NOMO-1 (cell line): ENCODE results near the gene GUCA1A.

ENCODE experiments used
- DNase-seq, 2 experiments: peaks; one replicate each; lab custom pipeline; 2025; ENCODE audit not compliant: unreplicated experiment in 2 of 2; lab: John Stamatoyannopoulos, UW

The GUCA1A gene

GRCh38 chr6:42173101-42173500 is at the start of gene GUCA1A:
Gene GUCA1A, plus strand, starts transcription at chr6:42173364. Its CDS starts 250 bp downstream, at chr6:42173614.
- DNase-seq, result no peak

DNA sequence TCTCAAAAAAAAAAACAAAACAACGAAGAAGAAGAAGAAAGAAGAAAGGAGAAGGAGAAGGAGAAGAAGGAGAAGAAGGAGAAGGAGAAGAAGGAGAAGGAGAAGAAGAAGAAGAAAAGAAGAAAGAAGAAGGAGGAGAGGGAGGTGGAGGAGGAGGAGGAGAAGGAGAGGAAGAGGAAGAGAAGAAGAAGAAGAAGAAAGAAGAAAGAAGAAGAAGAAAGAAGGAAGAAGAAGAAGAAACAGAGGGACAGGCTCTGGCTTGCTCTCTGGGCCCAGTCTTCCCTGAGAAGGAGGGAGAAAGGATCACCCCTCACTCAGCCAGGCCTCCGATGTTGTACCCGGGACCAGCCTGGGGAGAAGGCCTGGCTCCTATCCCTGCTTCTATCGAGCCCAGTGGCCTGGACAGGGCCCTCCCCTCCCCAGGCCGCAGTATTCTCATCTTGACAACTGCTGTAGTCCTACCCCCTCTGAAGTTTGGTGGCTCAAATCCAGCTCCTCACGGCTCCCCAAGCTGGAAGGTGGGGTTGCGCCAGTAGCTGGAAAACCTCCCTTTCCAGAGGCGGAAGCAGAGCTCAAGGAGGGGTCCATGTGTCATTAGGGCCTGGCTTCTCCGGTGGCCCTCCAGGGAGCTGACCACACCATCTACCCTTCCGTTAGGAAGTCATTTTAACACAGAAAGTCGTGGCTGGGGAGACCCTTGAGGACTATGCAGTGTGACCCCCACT is 49.6 kb upstream of the GUCA1A start:
- no peak for DNase-seq

- DNase-seq, result no peak
Observed at GRCh38 chr6:42124223-42124836, 48.8 kb upstream of the GUCA1A start.

DNA sequence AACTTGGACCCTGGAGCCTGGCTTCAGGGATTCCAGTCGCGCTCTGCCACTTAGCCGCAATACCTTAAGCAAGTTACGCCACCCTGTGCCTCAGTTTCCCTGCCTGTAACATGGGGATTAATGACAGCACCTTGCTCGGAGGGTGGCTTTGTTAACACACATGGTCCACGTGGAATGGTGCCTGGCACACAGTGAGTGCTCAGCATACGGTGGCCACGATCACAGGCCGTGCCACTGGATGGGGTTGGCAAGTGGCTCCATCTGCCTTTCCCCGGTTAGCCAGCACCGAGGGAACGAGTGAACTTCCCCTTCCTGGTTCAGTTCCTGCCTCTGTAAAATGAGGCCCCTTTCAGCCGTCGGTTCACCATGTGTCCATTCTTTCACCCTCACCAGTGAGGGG is 47.9 kb upstream of the GUCA1A start:
- DNase-seq, result peak; percentile 16 to 24

DNA sequence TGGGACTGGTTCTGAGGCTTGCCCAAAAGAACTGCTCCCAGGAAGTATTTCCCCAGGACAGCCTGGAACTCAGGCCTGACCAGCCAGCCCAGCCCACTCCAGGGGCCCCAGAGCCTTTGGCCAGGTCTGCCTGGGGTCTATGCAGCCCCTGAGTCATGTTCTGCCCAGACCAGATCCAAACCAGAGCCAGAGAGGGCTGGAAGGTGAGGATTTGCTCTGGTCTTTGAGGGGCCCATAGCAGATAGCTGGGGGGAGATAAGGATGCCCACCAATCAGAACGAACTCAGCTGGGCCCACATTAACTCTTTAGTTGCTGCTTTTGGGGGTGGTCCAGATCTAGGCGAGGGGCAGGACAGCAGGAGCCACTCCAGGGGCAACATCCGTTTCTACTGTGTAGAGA is 47.5 kb upstream of the GUCA1A start:
- DNase-seq, result no peak

- DNase-seq, result no peak
Observed at GRCh38 chr6:42128460-42129359, 44.5 kb upstream of the GUCA1A start.

DNA sequence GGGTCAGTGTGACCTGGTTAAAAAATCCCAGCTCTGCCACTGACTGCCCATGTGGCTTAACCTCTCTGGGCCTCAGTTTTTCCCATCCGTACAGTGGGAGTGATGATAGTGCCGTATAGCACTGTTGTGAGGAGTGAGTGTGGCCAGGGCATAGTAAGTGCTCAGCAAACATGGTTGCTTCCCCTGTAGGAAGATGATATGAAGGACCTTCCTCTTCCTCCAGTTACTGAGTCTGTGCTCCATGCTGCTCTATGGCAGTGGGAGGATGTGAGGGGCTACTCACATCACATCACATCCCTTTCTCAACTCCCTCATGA is 43.8 kb upstream of the GUCA1A start:
- no peak for DNase-seq

DNA sequence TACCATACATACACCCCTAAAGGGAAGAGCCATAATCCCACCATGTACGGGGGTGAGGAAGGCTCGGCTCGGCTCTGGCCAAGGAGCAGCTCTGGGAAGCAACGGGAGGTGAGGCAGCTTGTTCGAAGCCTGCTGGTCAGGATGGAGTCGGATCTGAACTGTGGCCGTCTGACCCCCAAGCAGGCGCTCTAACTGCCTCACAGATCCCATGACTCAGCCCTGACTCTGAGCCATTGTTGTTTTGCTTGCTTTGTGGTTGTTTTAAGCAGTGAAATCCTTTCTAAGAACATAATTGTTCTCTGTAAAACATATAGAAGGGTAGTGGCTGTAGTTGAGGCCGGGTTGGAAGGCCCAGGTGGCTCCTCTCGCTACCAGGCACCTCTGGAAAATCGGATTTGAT is 41.6 kb upstream of the GUCA1A start:
- DNase-seq, result no peak

GRCh38 chr6:42133926-42134325 is 39.2 kb upstream of the GUCA1A start:
- DNase-seq, result no peak

DNA sequence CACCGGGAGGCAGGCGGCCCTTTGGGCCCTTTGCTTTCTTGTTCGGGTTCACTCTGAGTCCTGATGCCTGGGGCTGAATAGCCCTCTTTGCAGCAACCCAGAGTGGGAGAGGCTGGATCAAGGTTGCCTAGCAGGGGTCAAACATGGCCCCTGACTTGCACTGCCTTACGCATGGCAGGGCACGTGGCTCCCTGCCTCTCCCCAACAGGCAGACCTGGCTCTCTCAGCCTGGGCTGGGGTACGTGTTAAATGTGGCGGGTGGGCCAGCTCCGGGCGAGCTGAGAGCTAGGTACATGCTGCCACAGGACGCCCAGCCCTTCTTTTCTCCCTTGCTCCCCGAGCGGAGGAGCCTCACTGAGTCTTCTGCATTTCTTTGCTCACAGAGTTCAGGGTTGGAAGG is 38.0 kb upstream of the GUCA1A start:
- no peak for DNase-seq

DNA sequence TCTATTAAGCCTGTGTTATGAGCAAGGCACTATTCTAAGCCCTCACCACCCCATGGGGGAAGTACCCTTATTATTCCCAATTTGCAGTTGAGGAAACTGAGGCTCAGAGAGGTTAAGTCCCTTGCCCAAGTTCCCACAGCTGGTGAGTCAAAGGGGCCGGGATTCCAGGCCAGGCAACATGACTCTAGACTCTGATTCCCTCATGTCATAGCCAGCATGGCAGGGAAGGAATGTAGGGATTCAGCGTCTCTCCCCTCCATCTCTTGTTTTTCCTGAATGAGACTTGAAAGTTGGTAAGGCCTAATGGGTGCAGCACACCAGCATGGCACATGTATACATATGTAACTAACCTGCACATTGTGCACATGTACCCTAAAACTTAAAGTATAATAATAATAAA is 37.4 kb upstream of the GUCA1A start:
- DNase-seq, result no peak

DNA sequence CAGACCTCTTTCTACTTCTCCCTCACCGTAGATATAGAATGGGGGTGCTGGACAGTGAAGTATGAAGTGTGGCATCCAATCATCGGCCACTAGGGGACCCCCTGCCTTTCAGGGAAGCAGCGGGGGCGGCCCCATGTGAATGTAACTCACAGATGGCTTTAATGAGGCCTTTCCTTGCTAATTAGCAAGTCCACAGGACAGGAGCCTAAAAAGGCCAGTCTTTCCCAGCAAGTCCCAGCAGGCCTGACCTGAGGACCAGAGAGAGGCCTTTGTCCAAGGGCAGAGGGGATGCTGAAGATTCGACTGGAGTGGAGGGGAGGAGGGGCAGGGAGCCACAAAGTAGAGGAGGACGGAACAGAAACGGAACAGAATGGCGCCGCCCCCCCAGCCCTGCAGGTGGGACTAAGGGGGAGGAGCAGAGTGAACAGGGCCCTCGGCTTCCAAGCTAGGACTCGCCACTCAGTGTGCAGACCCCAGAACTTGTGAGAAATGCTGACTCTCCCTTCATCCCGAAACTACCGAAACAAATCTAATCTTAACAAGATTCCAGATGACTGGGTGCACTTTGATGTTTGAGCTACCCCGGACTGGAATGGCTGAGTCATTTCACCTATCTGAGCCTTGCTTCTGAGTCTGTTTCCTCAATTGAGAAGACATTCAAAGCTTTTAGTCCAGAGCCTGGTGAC is 36.5 kb upstream of the GUCA1A start:
- DNase-seq, result no peak

DNA sequence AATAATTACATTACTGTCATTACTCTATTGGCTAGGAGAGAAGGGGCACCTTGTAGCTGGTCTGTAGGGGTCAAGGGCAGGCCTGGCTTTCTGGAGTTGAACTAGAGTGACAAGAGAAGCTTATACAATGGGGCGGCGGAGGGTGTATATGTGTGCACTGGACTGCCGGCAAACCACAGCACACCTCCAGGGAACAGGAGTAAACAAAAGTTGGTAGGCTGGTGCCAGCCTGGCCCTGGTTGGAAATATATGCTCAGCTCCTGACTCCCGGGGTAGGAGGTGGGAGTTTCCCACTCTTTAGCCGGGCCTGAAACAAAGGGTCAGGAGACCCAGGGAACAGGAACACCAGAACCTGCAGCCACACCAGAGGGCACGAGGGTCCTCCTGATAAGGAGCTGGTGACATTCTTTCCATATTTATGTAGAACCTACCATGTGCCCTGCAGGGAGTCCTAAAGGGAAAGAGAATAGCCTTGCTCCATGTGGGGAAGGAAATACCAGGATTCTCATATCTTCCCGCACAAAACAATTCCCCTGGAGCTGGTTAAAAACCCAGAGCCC is 35.9 kb upstream of the GUCA1A start:
- DNase-seq, result no peak

DNA sequence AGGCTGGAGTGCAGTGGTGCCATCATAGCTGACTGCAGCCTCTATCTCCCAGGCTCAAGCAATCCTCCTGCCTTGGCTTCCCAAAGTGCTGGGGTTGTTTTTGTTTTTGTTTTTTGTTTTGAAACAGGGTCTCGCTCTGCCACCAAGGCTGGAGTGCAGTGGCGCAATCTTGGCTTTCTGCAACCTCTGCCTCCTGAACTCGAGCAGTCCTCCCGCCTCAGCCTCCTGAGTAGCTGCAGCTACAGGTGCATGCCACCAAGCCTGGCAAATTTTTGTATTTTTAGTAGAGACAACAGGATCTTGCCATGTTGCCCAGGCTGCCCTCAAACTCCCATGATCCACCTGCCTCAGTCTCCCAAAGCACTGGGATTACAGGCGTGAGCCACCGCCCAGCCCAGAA is 35.0 kb upstream of the GUCA1A start:
- DNase-seq, result no peak

- DNase-seq, result no peak
Observed at GRCh38 chr6:42138630-42139619, 34.2 kb upstream of the GUCA1A start.

DNA sequence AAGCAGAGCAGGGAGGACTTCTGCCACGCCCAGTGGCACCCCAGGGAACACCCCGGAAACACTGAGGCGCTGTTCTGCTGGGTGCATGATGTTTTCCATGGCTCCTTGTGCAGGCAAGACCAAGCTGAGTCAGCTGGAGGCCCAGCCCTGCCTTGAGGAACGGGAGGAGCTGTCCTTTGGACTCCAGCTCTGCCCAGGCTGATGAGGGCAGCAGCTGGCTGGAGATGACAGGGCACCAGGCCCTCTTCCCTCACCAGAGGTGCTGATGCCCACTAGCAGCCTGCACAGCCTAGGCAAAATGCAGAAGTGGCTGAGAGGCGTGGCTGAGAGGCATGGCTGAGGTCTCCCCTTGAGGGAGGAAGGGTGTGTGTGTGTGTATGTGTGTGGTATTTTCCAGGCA is 33.1 kb upstream of the GUCA1A start:
- peak; percentile 74 to 77 for DNase-seq

GRCh38 chr6:42140756-42141602 is 32.2 kb upstream of the GUCA1A start:
- DNase-seq, result no peak

GRCh38 chr6:42141603-42142117 is 31.5 kb upstream of the GUCA1A start:
- no peak for DNase-seq
